ENCODE measurements around the gene LDHD.
"Not testable (repeated sequence)": the region's sequence is repeated elsewhere in the genome, so short reads cannot be mapped to it uniquely, and the experiment has no call there.

The LDHD gene

GRCh38 chr16:75139498-75139897 lies 22.9 kb upstream of the LDHD start:
- peaks cover 5% of the 10 kb centered on the region for H3K4me1 ChIP-seq (ENCODE audit: insufficient read depth, insufficient read length)
- no peak overlapping the region for H3K4me3 ChIP-seq (ENCODE audit: insufficient read length, low read depth)
- no peak for TF ChIP-seq YY1 (IDR thresholded peaks at IDR 0.05; ENCODE audit: insufficient read depth, insufficient read length)
- TF ChIP-seq ZNF274 (IDR thresholded peaks at IDR 0.05; ENCODE audit: low read depth, low read length), result no peak
- TF ChIP-seq SUZ12 (IDR thresholded peaks at IDR 0.05; ENCODE audit: extremely low read depth, insufficient read depth, insufficient read length), result no peak
- no peaks in the 10 kb centered on the region for H3K27me3 ChIP-seq (ENCODE audit: insufficient read depth, insufficient read length)
- H3K9me3 ChIP-seq (ENCODE audit: insufficient read depth, low read length), result no peaks in the 10 kb centered on the region
- H3K36me3 ChIP-seq (ENCODE audit: insufficient read depth, insufficient read length, low read length), result no peaks in the 10 kb centered on the region
- no peak overlapping the region for H3K9ac ChIP-seq (ENCODE audit: insufficient read length, low read depth)
- no peak for DNase-seq (ENCODE audit: low read depth, low spot score)

- Histone ChIP-seq H3K36me3 (ENCODE audit: insufficient read depth, insufficient read length, low read length) (no peaks in the 10 kb centered on the region), H3K4me1 (ENCODE audit: insufficient read depth, insufficient read length) (peaks cover 5% of the 10 kb centered on the region), H3K9me3 (ENCODE audit: insufficient read depth, low read length) (no peaks in the 10 kb centered on the region), H3K27me3 (ENCODE audit: insufficient read depth, insufficient read length) (no peaks in the 10 kb centered on the region), H3K4me3 (ENCODE audit: insufficient read length, low read depth) (no peak overlapping the region), H3K9ac (ENCODE audit: insufficient read length, low read depth) (no peak overlapping the region)
- no peak for DNase-seq (ENCODE audit: low read depth, low spot score)
- TF ChIP-seq YY1 (IDR thresholded peaks at IDR 0.05; ENCODE audit: insufficient read depth, insufficient read length), result no peak
- TF ChIP-seq SUZ12 (IDR thresholded peaks at IDR 0.05; ENCODE audit: extremely low read depth, insufficient read depth, insufficient read length), result no peak
- no peak for TF ChIP-seq ZNF274 (IDR thresholded peaks at IDR 0.05; ENCODE audit: low read depth, low read length)
Observed at GRCh38 chr16:75138636-75139035, 22.1 kb upstream of the LDHD start.

- Histone ChIP-seq H3K4me3 (ENCODE audit: insufficient read length, low read depth) (no peak overlapping the region), H3K9ac (ENCODE audit: insufficient read length, low read depth) (no peak overlapping the region), H3K27me3 (ENCODE audit: insufficient read depth, insufficient read length) (no peaks in the 10 kb centered on the region), H3K4me1 (ENCODE audit: insufficient read depth, insufficient read length) (peaks cover 5% of the 10 kb centered on the region), H3K36me3 (ENCODE audit: insufficient read depth, insufficient read length, low read length) (no peaks in the 10 kb centered on the region), H3K9me3 (ENCODE audit: insufficient read depth, low read length) (no peaks in the 10 kb centered on the region)
- DNase-seq (ENCODE audit: low read depth, low spot score), result no peak
- TF ChIP-seq SUZ12 (IDR thresholded peaks at IDR 0.05; ENCODE audit: extremely low read depth, insufficient read depth, insufficient read length), result no peak
- no peak for TF ChIP-seq YY1 (IDR thresholded peaks at IDR 0.05; ENCODE audit: insufficient read depth, insufficient read length)
- no peak for TF ChIP-seq ZNF274 (IDR thresholded peaks at IDR 0.05; ENCODE audit: low read depth, low read length)
Observed at GRCh38 chr16:75138233-75138632, 21.7 kb upstream of the LDHD start.

- Histone ChIP-seq H3K36me3 (ENCODE audit: insufficient read depth, insufficient read length, low read length) (no peaks in the 10 kb centered on the region), H3K4me1 (ENCODE audit: insufficient read depth, insufficient read length) (no peaks in the 10 kb centered on the region), H3K9me3 (ENCODE audit: insufficient read depth, low read length) (peaks cover 27% of the 10 kb centered on the region), H3K9ac (ENCODE audit: insufficient read length, low read depth) (peak overlapping the region; percentile 22), H3K27me3 (ENCODE audit: insufficient read depth, insufficient read length) (no peaks in the 10 kb centered on the region), H3K4me3 (ENCODE audit: insufficient read length, low read depth) (no peak overlapping the region)
- TF ChIP-seq SUZ12 (IDR thresholded peaks at IDR 0.05; ENCODE audit: extremely low read depth, insufficient read depth, insufficient read length) (no peak), ZNF274 (IDR thresholded peaks at IDR 0.05; ENCODE audit: low read depth, low read length) (no peak), YY1 (IDR thresholded peaks at IDR 0.05; ENCODE audit: insufficient read depth, insufficient read length) (no peak)
- DNase-seq (ENCODE audit: low read depth, low spot score), result no peak
Observed at GRCh38 chr16:75131081-75131480, 14.5 kb upstream of the LDHD start.

GRCh38 chr16:75130150-75130771 lies 13.7 kb upstream of the LDHD start:
- peaks cover 27% of the 10 kb centered on the region for H3K9me3 ChIP-seq (ENCODE audit: insufficient read depth, low read length)
- no peaks in the 10 kb centered on the region for H3K36me3 ChIP-seq (ENCODE audit: insufficient read depth, insufficient read length, low read length)
- no peak overlapping the region for H3K9ac ChIP-seq (ENCODE audit: insufficient read length, low read depth)
- H3K27me3 ChIP-seq (ENCODE audit: insufficient read depth, insufficient read length), result no peaks in the 10 kb centered on the region
- H3K4me1 ChIP-seq (ENCODE audit: insufficient read depth, insufficient read length), result no peaks in the 10 kb centered on the region
- DNase-seq (ENCODE audit: low read depth, low spot score), result no peak
- no peak for TF ChIP-seq SUZ12 (IDR thresholded peaks at IDR 0.05; ENCODE audit: extremely low read depth, insufficient read depth, insufficient read length)
- TF ChIP-seq YY1 (IDR thresholded peaks at IDR 0.05; ENCODE audit: insufficient read depth, insufficient read length), result no peak
- no peak for TF ChIP-seq ZNF274 (IDR thresholded peaks at IDR 0.05; ENCODE audit: low read depth, low read length)
- no peak overlapping the region for H3K4me3 ChIP-seq (ENCODE audit: insufficient read length, low read depth)

- DNase-seq (ENCODE audit: low read depth, low spot score); H3K27me3 ChIP-seq (ENCODE audit: insufficient read depth, insufficient read length); H3K4me1 ChIP-seq (ENCODE audit: insufficient read depth, insufficient read length); H3K9ac ChIP-seq (ENCODE audit: insufficient read length, low read depth); H3K4me3 ChIP-seq (ENCODE audit: insufficient read length, low read depth); H3K36me3 ChIP-seq (ENCODE audit: insufficient read depth, insufficient read length, low read length): not testable (repeated sequence)
- H3K9me3 ChIP-seq (ENCODE audit: insufficient read depth, low read length), result peaks cover 27% of the 10 kb centered on the region
Observed at GRCh38 chr16:75129421-75130149, 13.0 kb upstream of the LDHD start.

- Histone ChIP-seq H3K9me3 (ENCODE audit: insufficient read depth, low read length) (peaks cover 27% of the 10 kb centered on the region), H3K9ac (ENCODE audit: insufficient read length, low read depth) (no peak overlapping the region), H3K36me3 (ENCODE audit: insufficient read depth, insufficient read length, low read length) (no peaks in the 10 kb centered on the region), H3K27me3 (ENCODE audit: insufficient read depth, insufficient read length) (no peaks in the 10 kb centered on the region), H3K4me3 (ENCODE audit: insufficient read length, low read depth) (no peak overlapping the region), H3K4me1 (ENCODE audit: insufficient read depth, insufficient read length) (no peaks in the 10 kb centered on the region)
- TF ChIP-seq SUZ12 (IDR thresholded peaks at IDR 0.05; ENCODE audit: extremely low read depth, insufficient read depth, insufficient read length) (no peak), ZNF274 (IDR thresholded peaks at IDR 0.05; ENCODE audit: low read depth, low read length) (no peak), YY1 (IDR thresholded peaks at IDR 0.05; ENCODE audit: insufficient read depth, insufficient read length) (no peak)
- DNase-seq (ENCODE audit: low read depth, low spot score), result no peak
Observed at GRCh38 chr16:75127713-75128415, 11.3 kb upstream of the LDHD start.

Measured in NT2/D1 (cell line).